ENCODE data around the gene OXCT1. TPM values are rescaled to one million over a fixed set of nuclear protein-coding genes. Genes with fewer than 3 reads are reported as not detected.

The OXCT1 gene
- total RNA-seq, 1 donor: 39.4 TPM

- no peak overlapping the region for H3K27ac ChIP-seq (ENCODE audit: low read depth, low read length)
- H3K4me1 ChIP-seq (ENCODE audit: insufficient read depth, low read length): no peaks in the 10 kb centered on the region
- H3K4me3 ChIP-seq (ENCODE audit: insufficient read depth, low read length): no peak overlapping the region
- no peak for DNase-seq (ENCODE audit: insufficient read length, low spot score, missing footprints)
- no peaks in the 10 kb centered on the region for H3K79me2 ChIP-seq (ENCODE audit: insufficient read depth, low read length)
- no peak overlapping the region for H2AFZ ChIP-seq (ENCODE audit: low read length)
- no peak overlapping the region for H3K4me2 ChIP-seq (ENCODE audit: insufficient read depth, low read length)
- no peaks in the 10 kb centered on the region for H3K27me3 ChIP-seq (ENCODE audit: insufficient read depth, low read length)
- no peaks in the 10 kb centered on the region for H3K9me3 ChIP-seq (ENCODE audit: low read depth, low read length)
- H3K36me3 ChIP-seq (ENCODE audit: insufficient read depth, low read length): no peaks in the 10 kb centered on the region
- no peaks in the 10 kb centered on the region for H4K20me1 ChIP-seq (ENCODE audit: insufficient read depth, low read length)
- no peak for TF ChIP-seq CTCF (IDR thresholded peaks at IDR 0.05; ENCODE audit: extremely low read depth, low read depth, low read length)
Measured at GRCh38 chr5:41683181-41683580, 187.0 kb downstream of the OXCT1 start.

GRCh38 chr5:41682641-41683040 lies 187.6 kb downstream of the OXCT1 start:
- no peak for TF ChIP-seq CTCF (IDR thresholded peaks at IDR 0.05; ENCODE audit: extremely low read depth, low read depth, low read length)
- no peaks in the 10 kb centered on the region for H3K9me3 ChIP-seq (ENCODE audit: low read depth, low read length)
- H3K4me3 ChIP-seq (ENCODE audit: insufficient read depth, low read length): no peak overlapping the region
- no peaks in the 10 kb centered on the region for H3K79me2 ChIP-seq (ENCODE audit: insufficient read depth, low read length)
- no peaks in the 10 kb centered on the region for H3K36me3 ChIP-seq (ENCODE audit: insufficient read depth, low read length)
- H3K4me1 ChIP-seq (ENCODE audit: insufficient read depth, low read length): no peaks in the 10 kb centered on the region
- H3K27me3 ChIP-seq (ENCODE audit: insufficient read depth, low read length): no peaks in the 10 kb centered on the region
- DNase-seq (ENCODE audit: insufficient read length, low spot score, missing footprints): no peak
- H3K4me2 ChIP-seq (ENCODE audit: insufficient read depth, low read length): no peak overlapping the region
- H4K20me1 ChIP-seq (ENCODE audit: insufficient read depth, low read length): no peaks in the 10 kb centered on the region
- no peak overlapping the region for H2AFZ ChIP-seq (ENCODE audit: low read length)
- H3K27ac ChIP-seq (ENCODE audit: low read depth, low read length): no peak overlapping the region

GRCh38 chr5:41681840-41682239 lies 188.4 kb downstream of the OXCT1 start:
- H4K20me1 ChIP-seq (ENCODE audit: insufficient read depth, low read length): no peaks in the 10 kb centered on the region
- H3K27ac ChIP-seq (ENCODE audit: low read depth, low read length): no peak overlapping the region
- H2AFZ ChIP-seq (ENCODE audit: low read length): no peak overlapping the region
- no peaks in the 10 kb centered on the region for H3K79me2 ChIP-seq (ENCODE audit: insufficient read depth, low read length)
- H3K4me2 ChIP-seq (ENCODE audit: insufficient read depth, low read length): no peak overlapping the region
- DNase-seq (ENCODE audit: insufficient read length, low spot score, missing footprints): no peak
- no peaks in the 10 kb centered on the region for H3K36me3 ChIP-seq (ENCODE audit: insufficient read depth, low read length)
- no peaks in the 10 kb centered on the region for H3K27me3 ChIP-seq (ENCODE audit: insufficient read depth, low read length)
- TF ChIP-seq CTCF (IDR thresholded peaks at IDR 0.05; ENCODE audit: extremely low read depth, low read depth, low read length): no peak
- no peaks in the 10 kb centered on the region for H3K9me3 ChIP-seq (ENCODE audit: low read depth, low read length)
- no peak overlapping the region for H3K4me3 ChIP-seq (ENCODE audit: insufficient read depth, low read length)
- H3K4me1 ChIP-seq (ENCODE audit: insufficient read depth, low read length): no peaks in the 10 kb centered on the region

Other genes with a start within 250 kb of the OXCT1 start
- gene RIMOC1, start 33.9 kb upstream of the OXCT1 start, total RNA-seq: 31.1 and 31.8 TPM in 2 replicates
- 14.5 and 16.2 TPM in 2 replicates for gene FBXO4, start 54.9 kb upstream of the OXCT1 start, total RNA-seq

Data from osteoblast (primary cell).